Astrocyte (in vitro differentiated cells and primary cell): ENCODE measurements around the gene METTL21C. TPM values are rescaled to one million over a fixed set of nuclear protein-coding genes. Genes with fewer than 3 reads are reported as not detected.

ENCODE experiments used
- DNase-seq: peaks from one replicate; pipeline ENCODE4 v3.0.0-alpha.2; 2010; ENCODE audit warnings: low read depth
- FAIRE-seq: peaks from 2 replicates; lab custom pipeline; 2011; peaks lifted over from hg19 to GRCh38; lab: Jason Lieb, UNC
- H2AFZ ChIP-seq: 2 replicates; pipeline ENCODE4 v1.6.0; 2012; ENCODE audit warnings: low read depth, low read length, inconsistent platforms
- H3K27ac ChIP-seq: 2 replicates; pipeline ENCODE4 v1.5.1; 2011; ENCODE audit warnings: low read depth, low read length, inconsistent platforms
- H3K27me3 ChIP-seq: 2 replicates; pipeline ENCODE4 v1.6.0; 2011; ENCODE audit warnings: low read length, inconsistent platforms; ENCODE audit not compliant: insufficient read depth
- H3K36me3 ChIP-seq: 2 replicates; pipeline ENCODE4 v1.5.1; 2011; ENCODE audit warnings: low read length, inconsistent platforms; ENCODE audit not compliant: insufficient read depth
- H3K4me1 ChIP-seq: 2 replicates; pipeline ENCODE4 v1.5.1; 2011; ENCODE audit warnings: low read length, inconsistent platforms; ENCODE audit not compliant: insufficient read depth
- H3K4me2 ChIP-seq: 2 replicates; pipeline ENCODE4 v1.6.0; 2012; ENCODE audit warnings: low read length, inconsistent platforms
- H3K4me3 ChIP-seq: 2 replicates; pipeline ENCODE4 v1.5.1; 2011; ENCODE audit warnings: low read depth, mild to moderate bottlenecking, low read length, inconsistent platforms; ENCODE audit not compliant: insufficient read depth
- H3K79me2 ChIP-seq: 2 replicates; pipeline ENCODE4 v1.6.0; 2012; ENCODE audit warnings: mild to moderate bottlenecking, low read length, inconsistent platforms; ENCODE audit not compliant: insufficient read depth
- H3K9ac ChIP-seq: 2 replicates; pipeline ENCODE4 v1.6.0; 2012; ENCODE audit warnings: mild to moderate bottlenecking, low read length, inconsistent platforms
- H3K9me3 ChIP-seq: 2 replicates; pipeline ENCODE4 v1.5.1; 2012; ENCODE audit warnings: low read depth, mild to moderate bottlenecking, low read length, inconsistent platforms; ENCODE audit not compliant: insufficient read depth
- H4K20me1 ChIP-seq: 2 replicates; pipeline ENCODE4 v1.6.0; 2012; ENCODE audit warnings: low read length, inconsistent platforms; ENCODE audit not compliant: insufficient read depth
- H3K27ac Mint-ChIP-seq: one replicate; pipeline ENCODE4 v1.8.0; 2021; ENCODE audit warnings: mild to moderate bottlenecking, mixed read lengths; ENCODE audit not compliant: unreplicated experiment
- H3K27me3 Mint-ChIP-seq: one replicate; pipeline ENCODE4 v1.8.0; 2021; ENCODE audit warnings: low read depth, mixed read lengths; ENCODE audit not compliant: unreplicated experiment
- H3K36me3 Mint-ChIP-seq: one replicate; pipeline ENCODE4 v1.8.0; 2021; ENCODE audit warnings: low read depth, mixed read lengths; ENCODE audit not compliant: unreplicated experiment
- H3K4me1 Mint-ChIP-seq: one replicate; pipeline ENCODE4 v1.8.0; 2021; ENCODE audit warnings: low read depth, mixed read lengths; ENCODE audit not compliant: unreplicated experiment
- H3K4me3 Mint-ChIP-seq: one replicate; pipeline ENCODE4 v1.8.0; 2021; ENCODE audit warnings: mild to moderate bottlenecking, moderate library complexity, mixed read lengths; ENCODE audit not compliant: unreplicated experiment
- H3K9me3 Mint-ChIP-seq: one replicate; pipeline ENCODE4 v1.8.0; 2021; ENCODE audit warnings: mild to moderate bottlenecking, mixed read lengths; ENCODE audit not compliant: unreplicated experiment
- EZH2 ChIP-seq: IDR thresholded peaks from 2 replicates; pipeline ENCODE4 v1.6.1; 2012; ENCODE audit warnings: mild to moderate bottlenecking, low read length, inconsistent platforms; ENCODE audit not compliant: insufficient read depth
- total RNA-seq: library from RNA; stranded (reverse); gene quantifications from 2 replicates; pipeline ENCODE4 v1.2.1, GENCODE V29; 2021
- TF ChIP-seq, protein P1 (sequence below): IDR thresholded peaks from 2 replicates; pipeline ENCODE4 v1.5.1; 2011; ENCODE audit warnings: low read depth, mild to moderate bottlenecking, inconsistent platforms, low read length, moderate library complexity; ENCODE audit not compliant: insufficient read depth

The METTL21C gene
- total RNA-seq, 1 donor from 2014 or later, result not detected

GRCh38 chr13:102693776-102694175, 1.1 kb downstream of the METTL21C start:
- no peaks in the 10 kb centered on the region for H4K20me1 ChIP-seq
- no peaks in the 10 kb centered on the region for H3K4me1 ChIP-seq
- no peaks in the 10 kb centered on the region for H3K36me3 Mint-ChIP-seq
- no peaks in the 10 kb centered on the region for H3K36me3 ChIP-seq
- FAIRE-seq, result no peak
- no peak overlapping the region for H2AFZ ChIP-seq
- no peaks in the 10 kb centered on the region for H3K9me3 ChIP-seq
- no peak overlapping the region for H3K4me3 ChIP-seq
- peak; percentile 33 for DNase-seq
- no peaks in the 10 kb centered on the region for H3K9me3 Mint-ChIP-seq
- no peak for TF ChIP-seq EZH2
- TF ChIP-seq, protein P1, sequence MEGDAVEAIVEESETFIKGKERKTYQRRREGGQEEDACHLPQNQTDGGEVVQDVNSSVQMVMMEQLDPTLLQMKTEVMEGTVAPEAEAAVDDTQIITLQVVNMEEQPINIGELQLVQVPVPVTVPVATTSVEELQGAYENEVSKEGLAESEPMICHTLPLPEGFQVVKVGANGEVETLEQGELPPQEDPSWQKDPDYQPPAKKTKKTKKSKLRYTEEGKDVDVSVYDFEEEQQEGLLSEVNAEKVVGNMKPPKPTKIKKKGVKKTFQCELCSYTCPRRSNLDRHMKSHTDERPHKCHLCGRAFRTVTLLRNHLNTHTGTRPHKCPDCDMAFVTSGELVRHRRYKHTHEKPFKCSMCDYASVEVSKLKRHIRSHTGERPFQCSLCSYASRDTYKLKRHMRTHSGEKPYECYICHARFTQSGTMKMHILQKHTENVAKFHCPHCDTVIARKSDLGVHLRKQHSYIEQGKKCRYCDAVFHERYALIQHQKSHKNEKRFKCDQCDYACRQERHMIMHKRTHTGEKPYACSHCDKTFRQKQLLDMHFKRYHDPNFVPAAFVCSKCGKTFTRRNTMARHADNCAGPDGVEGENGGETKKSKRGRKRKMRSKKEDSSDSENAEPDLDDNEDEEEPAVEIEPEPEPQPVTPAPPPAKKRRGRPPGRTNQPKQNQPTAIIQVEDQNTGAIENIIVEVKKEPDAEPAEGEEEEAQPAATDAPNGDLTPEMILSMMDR, result no peak
- no peak overlapping the region for H3K9ac ChIP-seq
- H3K27me3 Mint-ChIP-seq, result peaks cover 15% of the 10 kb centered on the region
- H3K4me2 ChIP-seq, result no peak overlapping the region
- peaks cover 3% of the 10 kb centered on the region for H3K27me3 ChIP-seq
- no peak overlapping the region for H3K27ac ChIP-seq
- no peak overlapping the region for H3K27ac Mint-ChIP-seq
- H3K79me2 ChIP-seq, result no peaks in the 10 kb centered on the region
- H3K4me3 Mint-ChIP-seq, result no peak overlapping the region
- no peaks in the 10 kb centered on the region for H3K4me1 Mint-ChIP-seq

DNA sequence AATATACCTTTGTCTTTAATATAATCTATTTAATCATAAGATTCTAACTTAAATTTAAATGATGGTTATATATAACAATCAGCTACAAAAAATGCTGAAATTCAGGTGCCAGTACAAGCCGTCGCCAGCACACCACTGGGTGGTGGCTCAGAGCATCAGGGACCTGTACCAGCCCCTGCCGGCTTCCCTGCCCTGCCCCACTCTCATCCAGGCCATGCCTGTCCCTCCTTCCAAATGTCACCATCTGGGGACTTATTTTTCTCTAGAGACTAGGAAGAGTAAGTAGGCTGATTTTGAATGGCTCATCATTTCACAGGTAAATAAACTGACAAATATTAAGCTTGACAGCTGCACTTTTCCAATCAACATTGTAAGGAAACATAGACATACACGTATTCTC, 1.6 kb downstream of the METTL21C start:
- no peaks in the 10 kb centered on the region for H3K4me1 Mint-ChIP-seq
- no peak for FAIRE-seq
- DNase-seq, result no peak

GRCh38 chr13:102692491-102692826, 2.4 kb downstream of the METTL21C start:
- Mint-ChIP-seq H3K27me3 (peaks cover 13% of the 10 kb centered on the region), H3K9me3 (no peaks in the 10 kb centered on the region), H3K36me3 (no peaks in the 10 kb centered on the region), H3K4me3 (no peak overlapping the region), H3K4me1 (no peaks in the 10 kb centered on the region), H3K27ac (no peak overlapping the region)
- peaks cover 3% of the 10 kb centered on the region for H3K27me3 ChIP-seq
- H2AFZ ChIP-seq, result no peak overlapping the region
- TF ChIP-seq EZH2, result no peak
- TF ChIP-seq, protein P1, result no peak
- no peak for FAIRE-seq
- H3K79me2 ChIP-seq, result no peaks in the 10 kb centered on the region
- H3K27ac ChIP-seq, result no peak overlapping the region
- H4K20me1 ChIP-seq, result no peaks in the 10 kb centered on the region
- H3K36me3 ChIP-seq, result no peaks in the 10 kb centered on the region
- no peak overlapping the region for H3K4me2 ChIP-seq
- DNase-seq, result no peak
- H3K4me1 ChIP-seq, result no peaks in the 10 kb centered on the region
- no peaks in the 10 kb centered on the region for H3K9me3 ChIP-seq
- H3K4me3 ChIP-seq, result no peak overlapping the region
- no peak overlapping the region for H3K9ac ChIP-seq

More for the DNA sequence above, 1.6 kb downstream of the METTL21C start:
- Histone ChIP-seq H3K4me2 (no peak overlapping the region), H4K20me1 (no peaks in the 10 kb centered on the region), H3K27ac (no peak overlapping the region), H3K4me3 (no peak overlapping the region), H3K4me1 (no peaks in the 10 kb centered on the region), H2AFZ (no peak overlapping the region), H3K79me2 (no peaks in the 10 kb centered on the region), H3K27me3 (peaks cover 3% of the 10 kb centered on the region), H3K9me3 (no peaks in the 10 kb centered on the region), H3K36me3 (no peaks in the 10 kb centered on the region), H3K9ac (no peak overlapping the region)
- Mint-ChIP-seq H3K4me3 (no peak overlapping the region), H3K9me3 (no peaks in the 10 kb centered on the region), H3K27ac (no peak overlapping the region), H3K36me3 (no peaks in the 10 kb centered on the region), H3K27me3 (peaks cover 13% of the 10 kb centered on the region)
- TF ChIP-seq, protein P1, result no peak
- no peak for TF ChIP-seq EZH2
